ENCODE results near the gene ZFAND4.

Gene ZFAND4

GRCh38 chr10:45599021-45599603 lies 73.5 kb downstream of the ZFAND4 start:
- H3K27ac ChIP-seq (ENCODE audit: extremely low read depth, low read depth, low read length): no peak overlapping the region
- ChIA-PET CTCF (interaction anchor here (1.4 kb wide), 1 partner anchor 134 kb away, joined by 3 read pairs; no protein-coding TSS in a partner anchor), POLR2A (no interaction called here)
- no peak overlapping the region for H3K4me3 ChIP-seq (ENCODE audit: low read depth, low read length)
- no peaks in the 10 kb centered on the region for H3K36me3 ChIP-seq (ENCODE audit: control insufficient read depth in 2 of 2, insufficient read depth in 1 of 2, low read length in 2 of 2)
- no peaks in the 10 kb centered on the region for H3K4me1 ChIP-seq (ENCODE audit: control insufficient read depth, insufficient read depth, low read length)
- TF ChIP-seq ZNF311 (tag by site-specific recombination; IDR thresholded peaks at IDR 0.05; ENCODE audit: borderline replicate concordance) (no peak), ZNF600 (tag by site-specific recombination; IDR thresholded peaks at IDR 0.05) (no peak), ZNF239 (tag by site-specific recombination; IDR thresholded peaks at IDR 0.05) (no peak), ZNF391 (tag by site-specific recombination; IDR thresholded peaks at IDR 0.05; ENCODE audit: borderline replicate concordance, low read depth) (no peak), ZSCAN5A (tag by site-specific recombination; IDR thresholded peaks at IDR 0.05) (no peak), GLIS1 (tag by site-specific recombination; IDR thresholded peaks at IDR 0.05) (no peak), ZNF112 (tag by site-specific recombination; IDR thresholded peaks at IDR 0.05) (no peak), ZNF175 (tag by site-specific recombination; IDR thresholded peaks at IDR 0.05) (no peak), ZNF366 (tag by site-specific recombination; conservative IDR thresholded peaks at IDR 0.05) (no peak), ELK4 (IDR thresholded peaks at IDR 0.05; ENCODE audit: borderline replicate concordance, low read depth, low read length) (no peak), IKZF3 (tag by site-specific recombination; IDR thresholded peaks at IDR 0.05) (no peak), SCRT2 (tag by site-specific recombination; IDR thresholded peaks at IDR 0.05) (no peak), HOXD13 (CRISPR knock-in tag; IDR thresholded peaks at IDR 0.05; ENCODE audit: borderline replicate concordance) (no peak), ZNF621 (tag by site-specific recombination; IDR thresholded peaks at IDR 0.05) (no peak), KLF1 (tag by site-specific recombination; IDR thresholded peaks at IDR 0.05) (no peak), ZBTB10 (tag by site-specific recombination; IDR thresholded peaks at IDR 0.05) (no peak), GLI2 (tag by site-specific recombination; IDR thresholded peaks at IDR 0.05; ENCODE audit: borderline replicate concordance, low read depth) (no peak), ZNF629 (tag by site-specific recombination; IDR thresholded peaks at IDR 0.05) (no peak)
- H3K9me3 ChIP-seq (ENCODE audit: control insufficient read depth, insufficient read depth, low read depth, low read length): no peaks in the 10 kb centered on the region

GRCh38 chr10:45596526-45596925 lies 76.0 kb downstream of the ZFAND4 start:
- Histone ChIP-seq H3K4me3 (ENCODE audit: low read depth, low read length) (no peak overlapping the region), H3K36me3 (ENCODE audit: control insufficient read depth in 2 of 2, insufficient read depth in 1 of 2, low read length in 2 of 2) (no peaks in the 10 kb centered on the region), H3K27ac (ENCODE audit: extremely low read depth, low read depth, low read length) (no peak overlapping the region), H3K4me1 (ENCODE audit: control insufficient read depth, insufficient read depth, low read length) (no peaks in the 10 kb centered on the region; the same call in 1 of the 2 replicates), H3K9me3 (ENCODE audit: control insufficient read depth, insufficient read depth, low read depth, low read length) (no peaks in the 10 kb centered on the region)
- POLR2A ChIA-PET: no interaction called here
- CTCF ChIA-PET: no interaction called here
- TF ChIP-seq ZNF518A (tag by site-specific recombination; conservative IDR thresholded peaks at IDR 0.05; ENCODE audit: low read depth) (no peak), ZNF266 (tag by site-specific recombination; IDR thresholded peaks at IDR 0.05; ENCODE audit: low read depth) (no peak), ZNF112 (tag by site-specific recombination; IDR thresholded peaks at IDR 0.05) (no peak), CTCF (tag by site-specific recombination; IDR thresholded peaks at IDR 0.05) (no peak), ZNF530 (tag by site-specific recombination; IDR thresholded peaks at IDR 0.05; ENCODE audit: low read depth) (no peak), ZNF221 (tag by site-specific recombination; IDR thresholded peaks at IDR 0.05; ENCODE audit: borderline replicate concordance) (no peak), ZNF248 (tag by site-specific recombination; IDR thresholded peaks at IDR 0.05) (no peak)

Data from HEK293 (cell line).